Measurements from ENCODE around the gene PYGO2. TPM values are rescaled to one million over a fixed set of nuclear protein-coding genes. Genes with fewer than 3 reads are reported as not detected.

PYGO2 gene
- total and polyA plus RNA-seq, 2 of the 8 experiments (the other 6 are each of a cell fraction or from before 2014, with no cell fraction given): 31.0 to 31.6 TPM

DNA sequence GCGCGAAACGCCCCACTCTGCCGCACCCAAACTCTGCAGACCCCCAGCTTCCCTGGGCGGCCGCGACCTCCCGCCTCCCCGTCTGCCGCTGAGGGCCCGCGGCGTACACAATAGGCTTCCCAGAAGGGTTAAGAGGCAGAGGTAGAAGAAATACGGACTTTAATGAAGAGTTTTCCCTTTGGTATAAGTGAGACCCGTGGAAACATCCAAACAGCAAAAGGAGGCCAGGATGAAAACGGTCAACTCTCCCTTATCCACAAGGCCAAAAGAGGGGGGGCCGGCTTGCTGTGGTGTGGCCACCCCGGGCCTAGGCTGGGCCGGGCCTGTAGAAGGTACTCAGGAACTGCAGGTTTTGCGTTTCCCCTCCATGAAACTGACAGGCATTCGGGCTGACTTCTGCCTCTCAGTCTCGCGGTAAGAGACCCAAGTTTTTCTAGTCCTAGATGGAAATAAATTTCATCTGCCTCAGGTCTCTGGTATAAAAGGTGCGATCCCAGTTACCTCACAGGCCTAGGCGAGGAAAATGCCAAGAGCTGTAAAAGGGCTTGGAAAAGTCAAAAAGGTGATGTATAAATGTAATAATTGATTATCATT, 671 bp upstream of the PYGO2 start (continued):
- TF ChIP-seq, protein P1, sequence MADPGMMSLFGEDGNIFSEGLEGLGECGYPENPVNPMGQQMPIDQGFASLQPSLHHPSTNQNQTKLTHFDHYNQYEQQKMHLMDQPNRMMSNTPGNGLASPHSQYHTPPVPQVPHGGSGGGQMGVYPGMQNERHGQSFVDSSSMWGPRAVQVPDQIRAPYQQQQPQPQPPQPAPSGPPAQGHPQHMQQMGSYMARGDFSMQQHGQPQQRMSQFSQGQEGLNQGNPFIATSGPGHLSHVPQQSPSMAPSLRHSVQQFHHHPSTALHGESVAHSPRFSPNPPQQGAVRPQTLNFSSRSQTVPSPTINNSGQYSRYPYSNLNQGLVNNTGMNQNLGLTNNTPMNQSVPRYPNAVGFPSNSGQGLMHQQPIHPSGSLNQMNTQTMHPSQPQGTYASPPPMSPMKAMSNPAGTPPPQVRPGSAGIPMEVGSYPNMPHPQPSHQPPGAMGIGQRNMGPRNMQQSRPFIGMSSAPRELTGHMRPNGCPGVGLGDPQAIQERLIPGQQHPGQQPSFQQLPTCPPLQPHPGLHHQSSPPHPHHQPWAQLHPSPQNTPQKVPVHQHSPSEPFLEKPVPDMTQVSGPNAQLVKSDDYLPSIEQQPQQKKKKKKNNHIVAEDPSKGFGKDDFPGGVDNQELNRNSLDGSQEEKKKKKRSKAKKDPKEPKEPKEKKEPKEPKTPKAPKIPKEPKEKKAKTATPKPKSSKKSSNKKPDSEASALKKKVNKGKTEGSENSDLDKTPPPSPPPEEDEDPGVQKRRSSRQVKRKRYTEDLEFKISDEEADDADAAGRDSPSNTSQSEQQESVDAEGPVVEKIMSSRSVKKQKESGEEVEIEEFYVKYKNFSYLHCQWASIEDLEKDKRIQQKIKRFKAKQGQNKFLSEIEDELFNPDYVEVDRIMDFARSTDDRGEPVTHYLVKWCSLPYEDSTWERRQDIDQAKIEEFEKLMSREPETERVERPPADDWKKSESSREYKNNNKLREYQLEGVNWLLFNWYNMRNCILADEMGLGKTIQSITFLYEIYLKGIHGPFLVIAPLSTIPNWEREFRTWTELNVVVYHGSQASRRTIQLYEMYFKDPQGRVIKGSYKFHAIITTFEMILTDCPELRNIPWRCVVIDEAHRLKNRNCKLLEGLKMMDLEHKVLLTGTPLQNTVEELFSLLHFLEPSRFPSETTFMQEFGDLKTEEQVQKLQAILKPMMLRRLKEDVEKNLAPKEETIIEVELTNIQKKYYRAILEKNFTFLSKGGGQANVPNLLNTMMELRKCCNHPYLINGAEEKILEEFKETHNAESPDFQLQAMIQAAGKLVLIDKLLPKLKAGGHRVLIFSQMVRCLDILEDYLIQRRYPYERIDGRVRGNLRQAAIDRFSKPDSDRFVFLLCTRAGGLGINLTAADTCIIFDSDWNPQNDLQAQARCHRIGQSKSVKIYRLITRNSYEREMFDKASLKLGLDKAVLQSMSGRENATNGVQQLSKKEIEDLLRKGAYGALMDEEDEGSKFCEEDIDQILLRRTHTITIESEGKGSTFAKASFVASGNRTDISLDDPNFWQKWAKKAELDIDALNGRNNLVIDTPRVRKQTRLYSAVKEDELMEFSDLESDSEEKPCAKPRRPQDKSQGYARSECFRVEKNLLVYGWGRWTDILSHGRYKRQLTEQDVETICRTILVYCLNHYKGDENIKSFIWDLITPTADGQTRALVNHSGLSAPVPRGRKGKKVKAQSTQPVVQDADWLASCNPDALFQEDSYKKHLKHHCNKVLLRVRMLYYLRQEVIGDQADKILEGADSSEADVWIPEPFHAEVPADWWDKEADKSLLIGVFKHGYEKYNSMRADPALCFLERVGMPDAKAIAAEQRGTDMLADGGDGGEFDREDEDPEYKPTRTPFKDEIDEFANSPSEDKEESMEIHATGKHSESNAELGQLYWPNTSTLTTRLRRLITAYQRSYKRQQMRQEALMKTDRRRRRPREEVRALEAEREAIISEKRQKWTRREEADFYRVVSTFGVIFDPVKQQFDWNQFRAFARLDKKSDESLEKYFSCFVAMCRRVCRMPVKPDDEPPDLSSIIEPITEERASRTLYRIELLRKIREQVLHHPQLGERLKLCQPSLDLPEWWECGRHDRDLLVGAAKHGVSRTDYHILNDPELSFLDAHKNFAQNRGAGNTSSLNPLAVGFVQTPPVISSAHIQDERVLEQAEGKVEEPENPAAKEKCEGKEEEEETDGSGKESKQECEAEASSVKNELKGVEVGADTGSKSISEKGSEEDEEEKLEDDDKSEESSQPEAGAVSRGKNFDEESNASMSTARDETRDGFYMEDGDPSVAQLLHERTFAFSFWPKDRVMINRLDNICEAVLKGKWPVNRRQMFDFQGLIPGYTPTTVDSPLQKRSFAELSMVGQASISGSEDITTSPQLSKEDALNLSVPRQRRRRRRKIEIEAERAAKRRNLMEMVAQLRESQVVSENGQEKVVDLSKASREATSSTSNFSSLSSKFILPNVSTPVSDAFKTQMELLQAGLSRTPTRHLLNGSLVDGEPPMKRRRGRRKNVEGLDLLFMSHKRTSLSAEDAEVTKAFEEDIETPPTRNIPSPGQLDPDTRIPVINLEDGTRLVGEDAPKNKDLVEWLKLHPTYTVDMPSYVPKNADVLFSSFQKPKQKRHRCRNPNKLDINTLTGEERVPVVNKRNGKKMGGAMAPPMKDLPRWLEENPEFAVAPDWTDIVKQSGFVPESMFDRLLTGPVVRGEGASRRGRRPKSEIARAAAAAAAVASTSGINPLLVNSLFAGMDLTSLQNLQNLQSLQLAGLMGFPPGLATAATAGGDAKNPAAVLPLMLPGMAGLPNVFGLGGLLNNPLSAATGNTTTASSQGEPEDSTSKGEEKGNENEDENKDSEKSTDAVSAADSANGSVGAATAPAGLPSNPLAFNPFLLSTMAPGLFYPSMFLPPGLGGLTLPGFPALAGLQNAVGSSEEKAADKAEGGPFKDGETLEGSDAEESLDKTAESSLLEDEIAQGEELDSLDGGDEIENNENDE (IDR thresholded peaks at IDR 0.05; ENCODE audit: insufficient replicate concordance, low read length): no peak

Measured in H1 (cell line).